ENCODE results near the gene FXYD5.

GRCh38 chr19:35106898-35107541, 47.5 kb upstream of the FXYD5 start:
- TF ChIP-seq CTCF (conservative IDR thresholded peaks at IDR 0.05; ENCODE audit: low read length) (no peak), EZH2phosphoT487 (IDR thresholded peaks at IDR 0.05; ENCODE audit: borderline replicate concordance) (no peak)

All from Loucy (cell line).